MM.1S (cell line): Measurements from ENCODE around the gene CLEC17A.

Experiments
- CTCF ChIP-seq: fragments of 300-600 bp; sonication (generic); IDR thresholded peaks from 2 replicates; pipeline ENCODE4 v1.5.1; 2016; ENCODE audit warnings: antibody characterized with exemption, low read length, mixed read lengths
- EZH2 ChIP-seq: fragments of 300-600 bp; sonication (generic); optimal IDR thresholded peaks from 2 replicates; pipeline ENCODE3; 2017; ENCODE audit warnings: low read depth, mild to moderate bottlenecking, antibody characterized with exemption, low read length, mixed read lengths

GRCh38 chr19:14639536-14640277 is 56.8 kb downstream of the CLEC17A start:
- no peak for TF ChIP-seq CTCF
- TF ChIP-seq EZH2, result no peak
